Trophoblast cell (in vitro differentiated cells and primary cell): ENCODE measurements around the gene FIGNL2.

ENCODE experiments used
- DNase-seq, 2 donors: peaks; one replicate each; pipeline ENCODE4 v3.0.0-alpha.2; 2016
- H2AFZ ChIP-seq: 2 replicates; pipeline ENCODE4 v1.6.1; 2013; ENCODE audit warnings: low read length, moderate library complexity, mild to moderate bottlenecking; ENCODE audit not compliant: insufficient read depth, poor library complexity
- H2AK5ac ChIP-seq: 2 replicates; pipeline ENCODE4 v1.6.1; 2013; ENCODE audit warnings: mild to moderate bottlenecking, low read length
- H2BK120ac ChIP-seq: 2 replicates; pipeline ENCODE4 v1.6.1; 2013; ENCODE audit warnings: low read length, mild to moderate bottlenecking, moderate library complexity; ENCODE audit not compliant: insufficient read depth, poor library complexity
- H2BK12ac ChIP-seq: 2 replicates; pipeline ENCODE4 v1.6.1; 2013; ENCODE audit warnings: mild to moderate bottlenecking, low read length, moderate library complexity
- H2BK5ac ChIP-seq: 2 replicates; pipeline ENCODE4 v1.6.1; 2013; ENCODE audit warnings: low read length, low read depth, moderate library complexity, mild to moderate bottlenecking; ENCODE audit not compliant: poor library complexity
- H3K14ac ChIP-seq: 2 replicates; pipeline ENCODE4 v1.6.1; 2013; ENCODE audit warnings: mild to moderate bottlenecking, low read length
- H3K18ac ChIP-seq: 2 replicates; pipeline ENCODE4 v1.6.1; 2013; ENCODE audit warnings: mild to moderate bottlenecking, low read length
- H3K23ac ChIP-seq: 2 replicates; pipeline ENCODE4 v1.6.1; 2013; ENCODE audit warnings: low read length
- H3K27ac ChIP-seq: 2 replicates; pipeline ENCODE4 v1.5.1; 2013; ENCODE audit warnings: low read depth, mild to moderate bottlenecking, inconsistent platforms, low read length, moderate library complexity
- H3K27me3 ChIP-seq: 2 replicates; pipeline ENCODE4 v1.6.1; 2013; ENCODE audit warnings: inconsistent platforms, mild to moderate bottlenecking, low read length, moderate library complexity; ENCODE audit not compliant: insufficient read depth
- H3K36me3 ChIP-seq, 2 experiments: 1 replicate in 1 of 2; 2 replicates in 1 of 2; pipeline ENCODE4 v1.6.1; 2013; ENCODE audit warnings: low read length in 2 of 2, mild to moderate bottlenecking in 2 of 2, moderate library complexity in 1 of 2; ENCODE audit not compliant: insufficient read depth in 2 of 2, control insufficient read depth in 1 of 2
- H3K4ac ChIP-seq: 2 replicates; pipeline ENCODE4 v1.6.1; 2013; ENCODE audit warnings: low read depth, mild to moderate bottlenecking, low read length, moderate library complexity
- H3K4me1 ChIP-seq, 2 experiments: 1 replicate in 1 of 2; 2 replicates in 1 of 2; pipeline ENCODE4 v1.6.1; 2013; ENCODE audit warnings: low read length in 2 of 2, mild to moderate bottlenecking in 2 of 2, moderate library complexity in 1 of 2; ENCODE audit not compliant: insufficient read depth in 2 of 2, control insufficient read depth in 1 of 2
- H3K4me2 ChIP-seq: 2 replicates; pipeline ENCODE4 v1.6.1; 2013; ENCODE audit warnings: inconsistent platforms, mild to moderate bottlenecking, low read length, moderate library complexity
- H3K4me3 ChIP-seq: 2 replicates; pipeline ENCODE4 v1.5.1; 2013; ENCODE audit warnings: mild to moderate bottlenecking, low read depth, low read length, inconsistent platforms
- H3K79me1 ChIP-seq: one replicate; pipeline ENCODE4 v1.6.1; 2013; ENCODE audit warnings: low read length
- H3K79me2 ChIP-seq: 2 replicates; pipeline ENCODE4 v1.6.1; 2013; ENCODE audit warnings: low read length, mild to moderate bottlenecking; ENCODE audit not compliant: control insufficient read depth, insufficient read depth, poor library complexity
- H3K9ac ChIP-seq: 2 replicates; pipeline ENCODE4 v1.6.1; 2013; ENCODE audit warnings: mild to moderate bottlenecking, low read length
- H3K9me3 ChIP-seq: 2 replicates; pipeline ENCODE4 v1.6.1; 2013; ENCODE audit warnings: low read depth, mild to moderate bottlenecking, control low read depth, inconsistent platforms, low read length; ENCODE audit not compliant: insufficient read depth
- H4K12ac ChIP-seq: 2 replicates; pipeline ENCODE4 v1.6.1; 2013; ENCODE audit warnings: low read depth, mild to moderate bottlenecking, low read length, moderate library complexity
- H4K8ac ChIP-seq: 2 replicates; pipeline ENCODE4 v1.6.1; 2013; ENCODE audit warnings: low read depth, mild to moderate bottlenecking, low read length, moderate library complexity
- H4K91ac ChIP-seq: one replicate; pipeline ENCODE4 v1.6.1; 2013; ENCODE audit warnings: low read depth, mild to moderate bottlenecking, low read length, moderate library complexity
- WGBS: extraction: QIAGEN DNeasy Blood & Tissue Kit; methylation state at CpG from one replicate; pipeline ENCODE4 v1.1.7; 2013; ENCODE audit warnings: missing lambda C conversion rate; ENCODE audit not compliant: insufficient read length, insufficient coverage; ENCODE audit errors: extremely low coverage; 5-methylcytosine and 5-hydroxymethylcytosine counted together

Gene FIGNL2

GRCh38 chr12:51771008-51771407 lies 77.5 kb downstream of the FIGNL2 start:
- no peaks in the 10 kb centered on the region for H3K4me1 ChIP-seq
- no peaks in the 10 kb centered on the region for H3K79me1 ChIP-seq
- no peak overlapping the region for H3K23ac ChIP-seq
- no peaks in the 10 kb centered on the region for H3K27me3 ChIP-seq
- H3K4ac ChIP-seq: no peak overlapping the region
- peaks cover 2 to 3% of the 10 kb centered on the region in 2 experiments for H3K36me3 ChIP-seq
- H4K91ac ChIP-seq: no peak overlapping the region
- H4K12ac ChIP-seq: no peak overlapping the region
- H2AK5ac ChIP-seq: no peak overlapping the region
- no peak overlapping the region for H4K8ac ChIP-seq
- no peak overlapping the region for H3K14ac ChIP-seq
- no peak overlapping the region for H2BK12ac ChIP-seq
- H3K27ac ChIP-seq: no peak overlapping the region
- no peaks in the 10 kb centered on the region for H3K79me2 ChIP-seq
- H2BK120ac ChIP-seq: no peak overlapping the region
- H3K9me3 ChIP-seq: peaks cover 5% of the 10 kb centered on the region
- H2AFZ ChIP-seq: no peak overlapping the region
- no CpG with 5 or more reads among the region's 1 CpG for WGBS
- H3K4me3 ChIP-seq: no peak overlapping the region
- H3K18ac ChIP-seq: no peak overlapping the region
- H3K4me2 ChIP-seq: no peak overlapping the region
- no peak for DNase-seq
- no peak overlapping the region for H2BK5ac ChIP-seq
- H3K9ac ChIP-seq: no peak overlapping the region
